ENCODE measurements around the gene IQUB. TPM values are rescaled to one million over a fixed set of nuclear protein-coding genes. Genes with fewer than 3 reads are reported as not detected.

Gene IQUB
- total RNA-seq, 1 donor from 2014 or later: 0.98 TPM

DNA sequence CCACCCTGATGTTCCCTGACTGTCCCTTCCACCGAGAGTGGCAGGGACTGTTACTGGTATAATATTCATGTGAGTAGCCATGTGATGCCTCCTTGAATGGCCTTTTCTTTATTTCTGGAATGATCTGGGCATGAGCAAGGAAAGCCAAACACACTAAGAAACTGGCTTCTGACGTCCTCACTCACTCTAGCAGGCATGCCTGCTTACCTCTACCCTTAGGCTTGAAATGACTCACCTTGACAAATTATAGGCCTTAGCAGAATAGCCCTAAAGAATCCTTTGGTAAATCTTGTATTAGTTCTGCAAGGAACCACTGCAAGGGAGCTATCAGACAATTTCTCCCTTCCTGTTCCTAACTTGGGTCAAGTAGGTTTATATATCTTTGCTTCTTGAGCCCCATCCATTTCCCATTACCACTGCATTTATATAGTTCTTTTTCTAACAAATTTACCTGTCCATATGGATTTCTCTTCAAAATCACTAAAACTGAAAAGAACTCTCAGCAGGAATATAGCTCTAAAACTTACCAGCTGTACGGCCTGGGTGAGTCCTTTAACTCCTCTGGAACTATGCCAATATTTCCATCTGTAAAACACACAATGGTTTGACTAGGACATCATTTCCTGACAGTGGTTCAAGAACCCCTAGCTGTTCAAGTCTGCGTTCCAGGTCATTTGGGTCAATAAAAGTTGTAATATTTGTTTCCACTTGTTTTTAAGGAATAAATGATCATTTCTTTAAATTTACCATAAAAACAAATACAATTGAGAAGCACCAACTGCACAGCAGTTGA is 36.2 kb upstream of the IQUB start:
- TF ChIP-seq, protein P1, sequence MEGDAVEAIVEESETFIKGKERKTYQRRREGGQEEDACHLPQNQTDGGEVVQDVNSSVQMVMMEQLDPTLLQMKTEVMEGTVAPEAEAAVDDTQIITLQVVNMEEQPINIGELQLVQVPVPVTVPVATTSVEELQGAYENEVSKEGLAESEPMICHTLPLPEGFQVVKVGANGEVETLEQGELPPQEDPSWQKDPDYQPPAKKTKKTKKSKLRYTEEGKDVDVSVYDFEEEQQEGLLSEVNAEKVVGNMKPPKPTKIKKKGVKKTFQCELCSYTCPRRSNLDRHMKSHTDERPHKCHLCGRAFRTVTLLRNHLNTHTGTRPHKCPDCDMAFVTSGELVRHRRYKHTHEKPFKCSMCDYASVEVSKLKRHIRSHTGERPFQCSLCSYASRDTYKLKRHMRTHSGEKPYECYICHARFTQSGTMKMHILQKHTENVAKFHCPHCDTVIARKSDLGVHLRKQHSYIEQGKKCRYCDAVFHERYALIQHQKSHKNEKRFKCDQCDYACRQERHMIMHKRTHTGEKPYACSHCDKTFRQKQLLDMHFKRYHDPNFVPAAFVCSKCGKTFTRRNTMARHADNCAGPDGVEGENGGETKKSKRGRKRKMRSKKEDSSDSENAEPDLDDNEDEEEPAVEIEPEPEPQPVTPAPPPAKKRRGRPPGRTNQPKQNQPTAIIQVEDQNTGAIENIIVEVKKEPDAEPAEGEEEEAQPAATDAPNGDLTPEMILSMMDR (IDR thresholded peaks at IDR 0.05; ENCODE audit: partially characterized antibody, unreplicated experiment): no peak
- Mint-ChIP-seq H3K4me1 (ENCODE audit: low read depth, unreplicated experiment) (peaks cover 11% of the 10 kb centered on the region), H3K9me3 (ENCODE audit: unreplicated experiment) (peaks cover 2% of the 10 kb centered on the region), H3K4me3 (ENCODE audit: unreplicated experiment) (no peak overlapping the region), H3K36me3 (ENCODE audit: unreplicated experiment) (no peaks in the 10 kb centered on the region), H3K27ac (ENCODE audit: unreplicated experiment) (no peak overlapping the region), H3K27me3 (ENCODE audit: unreplicated experiment) (no peaks in the 10 kb centered on the region)
- DNase-seq: no peak

DNA sequence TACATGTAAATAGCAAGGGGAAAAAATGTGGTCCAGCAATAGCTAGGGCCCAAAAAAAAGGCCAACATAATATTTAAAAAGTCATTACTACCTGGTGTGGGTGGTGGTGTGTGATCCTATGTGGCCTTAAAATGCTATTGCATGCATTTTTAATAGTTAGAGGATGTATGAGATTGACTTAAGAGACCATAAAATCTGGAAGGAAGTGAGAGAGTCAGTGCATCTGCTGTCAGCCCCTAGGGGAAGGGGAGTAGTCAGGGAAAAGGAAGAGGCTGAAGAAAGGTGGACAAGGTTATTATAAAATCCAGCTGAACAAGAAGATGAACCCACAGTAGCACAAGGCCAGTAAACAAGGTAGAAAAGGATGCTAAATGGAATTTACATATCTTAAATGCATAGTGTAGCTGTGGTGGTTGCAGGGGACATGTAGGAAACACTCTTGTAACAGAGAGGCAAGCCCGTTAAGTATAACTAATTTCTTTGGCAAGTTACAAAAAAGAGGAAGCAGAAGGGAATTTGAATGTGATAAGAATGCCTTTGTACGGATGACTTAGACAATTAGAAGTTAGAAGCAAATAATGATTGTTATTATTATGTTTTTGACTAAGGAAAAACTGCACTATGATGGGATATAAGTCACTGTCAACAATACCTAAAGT is 35.1 kb upstream of the IQUB start:
- no peak for DNase-seq
- no peaks in the 10 kb centered on the region for H3K36me3 Mint-ChIP-seq (ENCODE audit: unreplicated experiment)
- no peak overlapping the region for H3K27ac Mint-ChIP-seq (ENCODE audit: unreplicated experiment)
- H3K9me3 Mint-ChIP-seq (ENCODE audit: unreplicated experiment): peaks cover 2% of the 10 kb centered on the region
- H3K27me3 Mint-ChIP-seq (ENCODE audit: unreplicated experiment): no peaks in the 10 kb centered on the region
- TF ChIP-seq, protein P1 (IDR thresholded peaks at IDR 0.05; ENCODE audit: partially characterized antibody, unreplicated experiment): no peak
- H3K4me1 Mint-ChIP-seq (ENCODE audit: low read depth, unreplicated experiment): peaks cover 7% of the 10 kb centered on the region
- no peak overlapping the region for H3K4me3 Mint-ChIP-seq (ENCODE audit: unreplicated experiment)

DNA sequence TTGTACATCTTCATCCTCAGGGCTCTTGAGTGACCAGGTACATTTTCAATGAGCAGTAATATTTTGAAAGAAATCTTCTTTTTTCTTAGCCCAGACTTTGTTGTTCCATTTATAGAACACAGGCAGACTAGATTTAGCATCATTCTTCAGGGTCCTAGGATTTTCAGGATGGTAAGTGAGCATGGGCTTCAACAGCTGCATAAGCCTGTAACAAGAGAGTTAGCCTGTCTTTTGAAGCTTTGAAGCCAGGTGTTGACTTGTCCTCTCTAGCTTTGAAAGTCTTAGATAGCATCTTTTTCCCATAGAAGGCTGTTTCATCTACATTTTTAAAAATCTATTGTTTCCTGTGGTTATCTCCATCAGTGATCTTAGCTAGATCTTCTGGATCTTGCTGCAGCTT is 27.7 kb upstream of the IQUB start:
- H3K27me3 Mint-ChIP-seq (ENCODE audit: unreplicated experiment): no peaks in the 10 kb centered on the region
- H3K4me1 Mint-ChIP-seq (ENCODE audit: low read depth, unreplicated experiment): peaks cover 6% of the 10 kb centered on the region
- DNase-seq: no peak
- H3K36me3 Mint-ChIP-seq (ENCODE audit: unreplicated experiment): no peaks in the 10 kb centered on the region
- no peak overlapping the region for H3K4me3 Mint-ChIP-seq (ENCODE audit: unreplicated experiment)
- no peak overlapping the region for H3K27ac Mint-ChIP-seq (ENCODE audit: unreplicated experiment)
- TF ChIP-seq, protein P1 (IDR thresholded peaks at IDR 0.05; ENCODE audit: partially characterized antibody, unreplicated experiment): no peak
- no peaks in the 10 kb centered on the region for H3K9me3 Mint-ChIP-seq (ENCODE audit: unreplicated experiment)

DNA sequence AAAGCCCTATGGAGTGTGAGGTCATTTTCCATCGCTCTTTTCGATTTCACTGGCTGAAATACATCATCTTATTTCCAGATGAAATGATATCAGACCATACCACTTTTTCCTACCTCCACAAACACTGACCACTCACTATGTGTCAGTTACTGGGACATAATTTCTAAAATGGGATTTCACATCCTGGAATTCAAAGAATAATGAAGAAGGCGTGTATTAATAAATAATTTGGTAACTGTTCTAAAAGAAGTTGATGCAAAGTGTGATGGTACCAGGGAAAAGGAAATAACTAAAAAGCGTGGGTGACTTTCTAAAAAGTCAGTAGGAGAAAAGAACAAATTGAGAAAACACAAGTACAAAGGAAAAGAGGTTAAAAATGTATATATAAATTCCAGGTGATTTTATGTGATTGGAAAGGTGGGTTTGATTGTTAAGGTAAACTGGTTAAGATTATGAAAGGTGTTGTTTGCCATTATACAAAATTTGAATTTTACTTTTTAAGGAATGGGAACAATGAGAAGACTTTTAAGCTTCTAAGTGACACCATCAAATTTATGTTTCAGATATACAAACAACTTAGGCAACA is 24.0 kb upstream of the IQUB start:
- peaks cover 6% of the 10 kb centered on the region for H3K4me1 Mint-ChIP-seq (ENCODE audit: low read depth, unreplicated experiment)
- H3K27ac Mint-ChIP-seq (ENCODE audit: unreplicated experiment): no peak overlapping the region
- TF ChIP-seq, protein P1 (IDR thresholded peaks at IDR 0.05; ENCODE audit: partially characterized antibody, unreplicated experiment): no peak
- no peak overlapping the region for H3K4me3 Mint-ChIP-seq (ENCODE audit: unreplicated experiment)
- H3K36me3 Mint-ChIP-seq (ENCODE audit: unreplicated experiment): no peaks in the 10 kb centered on the region
- no peaks in the 10 kb centered on the region for H3K9me3 Mint-ChIP-seq (ENCODE audit: unreplicated experiment)
- no peaks in the 10 kb centered on the region for H3K27me3 Mint-ChIP-seq (ENCODE audit: unreplicated experiment)
- DNase-seq: no peak
